HK-2 (cell line): Measurements from ENCODE around the gene SNX25.

Experiments used
- DNase-seq: peaks from one replicate; pipeline ENCODE4 v3.0.0-alpha.2; 2018; ENCODE audit not compliant: unreplicated experiment

The SNX25 gene

GRCh38 chr4:185263419-185263818, 54.0 kb downstream of the SNX25 start:
- no peak for DNase-seq

DNA sequence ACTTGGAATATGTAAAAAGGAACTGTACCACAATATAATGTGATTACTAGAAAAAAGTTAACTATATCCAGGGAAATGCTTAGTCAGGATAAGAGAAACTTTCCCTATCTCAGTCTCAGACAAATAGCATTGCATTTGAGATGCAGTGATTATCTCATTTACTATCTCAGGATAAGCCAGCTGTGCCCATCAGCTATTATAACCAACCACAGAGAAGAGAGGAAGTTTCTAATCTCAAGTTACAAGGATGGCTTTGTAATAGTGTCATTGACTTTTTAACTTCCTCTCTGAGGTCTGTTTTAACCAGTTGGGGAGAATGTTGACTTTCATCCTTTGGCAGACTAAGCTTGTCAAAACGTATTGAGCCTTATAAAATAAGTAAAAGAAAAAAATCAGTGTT, 56.5 kb downstream of the SNX25 start:
- no peak for DNase-seq

GRCh38 chr4:185269286-185269685, 59.9 kb downstream of the SNX25 start:
- DNase-seq = no peak

- DNase-seq = no peak
Measured at GRCh38 chr4:185270037-185270436, 60.6 kb downstream of the SNX25 start.

DNA sequence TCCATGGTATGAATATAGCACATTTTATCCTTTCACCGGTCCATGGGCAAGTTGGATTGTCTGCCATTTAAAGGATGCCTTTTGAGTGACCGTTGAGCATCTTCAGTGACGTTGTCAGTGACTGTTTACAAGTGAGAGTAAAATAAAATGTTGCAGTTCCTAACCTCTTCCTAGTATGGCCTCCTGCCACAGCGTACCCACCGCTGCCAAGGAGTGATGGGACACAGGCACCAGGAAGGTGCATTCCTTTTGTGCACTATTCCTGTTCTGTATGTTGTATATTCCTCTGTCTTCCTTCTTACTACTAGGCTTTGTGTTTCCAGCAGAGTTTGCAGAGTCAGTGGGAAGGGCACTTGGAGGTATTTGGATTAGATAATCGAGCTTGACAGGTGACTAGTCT, 61.5 kb downstream of the SNX25 start:
- no peak for DNase-seq

- no peak for DNase-seq
Measured at GRCh38 chr4:185272245-185272644, 62.8 kb downstream of the SNX25 start.

DNA sequence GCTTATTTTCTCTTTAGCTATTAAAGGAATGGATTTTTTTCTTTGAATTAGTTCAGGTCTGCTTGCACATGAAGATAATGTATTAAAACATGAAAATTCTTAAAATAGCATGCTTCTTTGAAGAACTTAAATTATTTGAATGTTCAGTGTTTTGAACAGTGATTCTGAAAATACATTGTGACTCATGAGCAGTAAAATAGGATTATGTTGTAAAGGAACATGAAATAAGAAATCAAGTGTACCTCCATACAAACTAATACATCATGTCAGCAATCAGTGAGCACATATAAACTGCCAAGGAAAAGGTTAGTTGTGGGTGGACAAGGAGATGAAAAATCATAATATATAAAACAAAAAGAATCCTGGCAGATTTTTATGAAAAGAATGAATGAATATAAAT, 66.1 kb downstream of the SNX25 start:
- DNase-seq = no peak

GRCh38 chr4:185276036-185276435, 66.6 kb downstream of the SNX25 start:
- DNase-seq = no peak

- DNase-seq = no peak
Measured at GRCh38 chr4:185278716-185279115, 69.3 kb downstream of the SNX25 start.

DNA sequence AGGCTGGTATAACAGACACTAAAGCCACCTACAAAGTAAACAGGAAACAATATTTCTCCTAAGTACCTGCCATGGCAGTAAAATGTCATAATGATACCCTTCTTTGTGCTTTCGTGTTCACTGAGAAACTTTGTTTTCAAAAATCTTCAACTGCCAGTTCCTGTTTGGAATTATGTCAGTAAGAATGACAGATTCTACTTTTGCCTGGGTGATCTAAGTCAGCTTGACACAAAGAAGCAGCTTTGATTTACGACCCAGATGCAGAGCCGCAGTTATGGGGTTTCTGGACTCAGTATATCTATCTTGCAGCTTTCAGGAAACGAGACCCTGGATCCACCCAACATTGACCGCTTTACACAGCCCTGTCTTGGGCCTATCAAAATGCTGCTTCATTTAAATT, 71.2 kb downstream of the SNX25 start:
- DNase-seq = no peak

DNA sequence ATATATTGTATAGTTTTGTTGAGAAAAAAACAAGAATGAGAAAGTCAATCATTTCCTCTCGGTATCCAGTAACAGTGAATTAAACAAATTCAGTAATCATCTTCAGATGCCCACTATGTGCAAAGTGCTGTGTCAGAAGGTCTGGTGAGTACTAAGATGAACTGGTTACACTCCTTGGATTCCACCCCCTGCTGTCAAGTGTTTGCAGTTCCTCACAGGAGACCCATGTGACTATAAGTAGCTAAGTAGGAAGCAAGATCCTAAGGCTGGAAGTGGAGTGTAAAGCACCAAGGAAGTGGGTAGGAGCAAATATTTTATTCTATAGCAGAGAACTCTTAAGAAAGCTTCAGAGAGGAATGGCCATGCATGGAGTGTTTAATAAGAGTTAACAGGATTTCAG, 73.6 kb downstream of the SNX25 start:
- no peak for DNase-seq

DNA sequence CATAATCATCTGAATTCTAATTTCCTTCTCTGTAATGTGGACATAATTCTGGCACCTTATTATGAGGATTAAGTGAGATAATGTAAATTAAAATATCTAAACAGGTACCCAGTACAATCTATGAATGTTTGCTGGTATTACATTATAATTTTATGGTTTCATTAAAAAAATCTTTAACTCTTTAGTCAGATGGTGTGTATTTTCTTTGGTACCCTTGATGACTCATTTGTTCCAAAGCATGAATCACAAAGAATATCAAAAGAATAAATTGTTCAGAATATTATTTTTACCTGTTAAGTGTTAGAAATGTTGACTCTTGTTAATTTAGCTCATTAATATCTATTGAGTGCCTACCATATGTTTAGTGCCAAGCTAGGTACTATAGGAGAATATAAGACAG, 74.3 kb downstream of the SNX25 start:
- DNase-seq = no peak

GRCh38 chr4:185285632-185286393, 76.4 kb downstream of the SNX25 start:
- DNase-seq = no peak

DNA sequence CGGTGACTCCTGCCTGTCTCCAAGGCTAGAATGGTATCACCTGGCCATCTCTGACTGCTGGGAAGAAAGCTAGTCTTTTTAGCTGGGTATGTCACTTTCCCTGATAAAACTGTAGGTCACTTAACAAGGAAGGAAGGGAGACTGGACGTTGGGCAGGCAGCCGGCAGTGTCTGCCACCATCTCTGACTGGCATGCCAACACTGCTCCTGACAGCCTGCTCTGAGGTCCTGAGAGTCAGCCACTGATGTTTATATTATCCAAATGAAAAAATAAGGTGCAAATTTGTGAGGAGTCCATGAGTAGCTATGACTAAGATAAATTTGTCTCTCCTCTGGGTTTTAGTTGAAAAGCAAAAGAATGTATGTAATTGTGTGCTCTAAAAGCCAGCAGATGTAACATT, 77.2 kb downstream of the SNX25 start:
- no peak for DNase-seq

- no peak for DNase-seq
Measured at GRCh38 chr4:185287031-185287430, 77.6 kb downstream of the SNX25 start.

- DNase-seq = no peak
Measured at GRCh38 chr4:185290018-185290607, 80.7 kb downstream of the SNX25 start.

DNA sequence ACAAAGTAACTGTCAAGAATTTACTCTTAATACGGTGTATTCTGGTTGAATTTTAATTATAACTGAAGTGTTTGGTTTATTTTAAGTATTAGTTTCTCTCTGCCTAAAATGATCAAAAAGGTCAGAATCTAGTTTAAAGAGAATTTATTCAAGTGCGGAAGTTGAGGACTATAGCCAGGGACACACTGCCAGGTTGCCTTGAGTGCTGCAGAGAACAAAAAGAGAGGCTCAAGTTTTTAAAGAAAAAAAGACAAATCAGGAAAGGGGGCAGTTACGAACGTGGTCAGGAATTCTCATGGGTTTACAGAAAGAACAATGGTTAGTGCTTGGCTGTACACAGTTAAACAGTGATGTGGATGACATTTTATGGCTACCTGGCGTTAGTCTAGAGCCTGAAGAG, 81.3 kb downstream of the SNX25 start:
- DNase-seq = no peak

- no peak for DNase-seq
Measured at GRCh38 chr4:185293202-185293601, 83.8 kb downstream of the SNX25 start.

DNA sequence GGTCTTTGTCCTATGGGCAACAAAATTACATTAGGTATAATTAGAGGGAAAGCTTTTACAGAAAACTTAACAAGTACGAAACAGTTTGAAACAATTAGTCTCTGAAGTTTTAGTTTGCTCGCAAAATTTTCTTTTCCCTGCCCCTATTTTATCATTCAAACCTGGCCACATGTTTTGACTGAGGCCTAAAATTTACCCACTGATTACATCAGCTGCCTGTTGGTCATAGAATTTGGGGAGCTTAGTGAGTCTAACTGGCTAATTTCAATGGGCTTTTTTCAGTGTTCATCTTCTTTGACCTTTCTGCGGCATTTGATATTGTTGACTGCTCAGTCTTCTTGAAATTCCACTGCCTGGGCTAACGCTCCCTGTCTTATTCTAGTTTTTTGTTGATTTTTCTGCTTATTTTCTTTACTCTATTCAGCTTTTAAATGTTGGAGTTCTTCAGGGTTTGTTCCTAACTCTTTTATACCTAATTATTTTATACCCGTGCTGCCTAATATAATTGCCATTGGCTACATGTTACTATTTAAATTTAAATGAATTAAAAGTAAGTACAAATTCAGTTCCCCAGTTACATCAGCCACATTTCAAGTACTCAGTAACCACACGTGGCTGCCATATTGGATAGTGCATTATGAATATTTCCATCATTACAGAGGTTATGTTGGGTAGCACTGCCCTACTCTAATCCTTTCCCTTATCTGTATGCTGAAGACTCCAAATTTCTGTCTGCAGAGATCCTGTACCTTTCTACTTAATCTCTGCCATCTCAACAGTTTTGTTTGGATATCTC, 87.5 kb downstream of the SNX25 start:
- no peak for DNase-seq

- DNase-seq = no peak
Measured at GRCh38 chr4:185298728-185299430, 89.5 kb downstream of the SNX25 start.

DNA sequence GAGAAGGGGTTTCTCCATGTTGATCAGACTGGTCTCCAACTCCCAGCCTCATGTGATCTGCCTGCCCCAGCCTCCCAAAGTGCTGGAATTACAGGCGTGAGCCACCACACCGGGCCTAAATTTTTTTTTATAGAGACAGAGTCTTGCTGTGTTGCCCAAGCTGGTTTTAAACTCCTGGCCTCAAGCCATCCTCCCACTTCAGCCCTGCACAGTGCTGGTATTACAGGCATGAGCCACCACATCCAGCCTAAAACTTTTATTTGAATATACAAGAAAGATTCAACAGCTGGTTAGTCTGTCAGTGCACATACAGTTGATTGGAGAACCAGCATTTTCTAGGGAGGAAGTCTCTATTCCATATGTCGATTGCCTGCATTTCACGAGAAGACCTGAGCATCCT, 95.1 kb downstream of the SNX25 start:
- no peak for DNase-seq

GRCh38 chr4:185304944-185305690, 95.7 kb downstream of the SNX25 start:
- DNase-seq = peak; percentile 29
